Stimulated activated CD4-positive, alpha-beta T cell treated with anti-CD3 and anti-CD28 coated beads, TNF-alpha, amount 100 ng/mL, for 24 hours (primary cell): ENCODE measurements around the gene FERD3L.

Experiments
- DNase-seq, 3 experiments: peaks; one replicate each; pipeline ENCODE4 v3.0.0-alpha.2; 2020; ENCODE audit warnings: low read depth in 3 of 3

FERD3L gene

DNA sequence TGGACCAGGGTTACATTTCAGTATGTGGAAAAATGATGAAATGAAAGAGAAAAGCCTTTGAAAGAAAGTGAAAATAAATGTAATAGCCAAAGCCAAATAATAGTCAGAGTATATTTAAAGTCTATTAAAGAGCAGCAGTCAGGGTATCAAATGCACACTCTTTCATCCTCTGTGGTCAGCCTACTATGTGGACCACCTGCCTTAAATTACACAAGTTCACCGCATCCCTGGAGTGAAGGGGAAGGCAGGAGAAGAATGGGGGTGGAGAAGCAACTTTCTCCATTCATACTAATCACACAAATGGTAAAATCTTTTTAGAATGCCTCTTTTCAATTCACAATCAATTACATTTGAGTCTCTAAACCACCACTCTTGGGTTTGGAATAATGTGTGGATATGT, 43.7 kb downstream of the FERD3L start:
- no peak for DNase-seq

DNA sequence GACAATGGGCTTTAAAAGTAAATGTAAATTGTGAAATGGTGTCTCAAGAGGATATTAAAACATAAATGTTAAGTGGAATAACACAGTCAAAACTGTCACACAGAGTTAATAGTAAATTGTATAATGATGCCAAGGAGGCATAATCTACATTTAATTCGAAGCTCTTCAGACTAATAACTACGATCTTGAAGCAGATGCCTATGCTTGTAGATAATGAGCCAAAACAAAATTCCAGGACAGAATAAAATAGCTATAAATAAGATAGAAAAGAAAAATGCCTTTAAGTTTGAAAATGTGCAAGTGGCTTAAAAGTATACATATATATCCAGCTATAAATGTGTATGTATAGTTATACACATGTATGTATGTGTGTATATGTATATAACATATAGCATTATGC, 45.3 kb downstream of the FERD3L start:
- DNase-seq: no peak

DNA sequence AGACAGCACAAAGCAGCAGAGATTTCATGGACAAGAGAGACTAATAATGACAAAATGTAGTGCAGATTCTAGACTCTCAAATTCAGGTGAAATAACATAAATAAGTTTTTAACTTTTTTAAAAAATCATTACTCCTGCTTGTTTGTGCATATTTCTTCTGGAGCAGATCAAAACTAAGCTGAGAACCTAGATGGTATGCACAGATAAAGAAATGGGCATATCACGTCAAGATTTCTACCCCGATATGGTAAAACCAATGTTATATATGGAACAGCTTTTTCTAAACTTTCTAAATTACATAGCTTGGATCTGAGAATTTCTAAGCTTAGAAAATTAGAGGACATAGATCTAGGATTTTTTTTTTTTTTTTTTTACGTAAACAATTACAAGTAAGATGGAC, 46.0 kb downstream of the FERD3L start:
- DNase-seq: no peak

DNA sequence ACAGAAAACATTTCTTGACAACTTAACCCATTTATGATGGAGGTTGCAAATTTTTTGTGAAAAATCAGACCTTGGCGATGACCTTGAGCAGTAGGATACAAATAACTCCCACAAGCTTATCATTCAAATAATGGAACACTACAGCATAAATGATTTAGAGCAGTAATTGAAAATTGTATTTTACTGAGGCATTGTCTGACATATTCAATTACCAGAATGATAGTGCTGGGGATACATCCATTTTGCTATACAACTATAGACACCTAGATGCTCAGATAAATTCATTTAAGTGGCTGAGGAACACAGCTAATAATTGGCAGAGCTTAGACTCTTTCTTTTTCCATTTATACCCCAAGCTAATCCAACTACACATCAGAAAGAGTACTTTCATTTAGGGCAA, 46.7 kb downstream of the FERD3L start:
- no peak for DNase-seq

DNA sequence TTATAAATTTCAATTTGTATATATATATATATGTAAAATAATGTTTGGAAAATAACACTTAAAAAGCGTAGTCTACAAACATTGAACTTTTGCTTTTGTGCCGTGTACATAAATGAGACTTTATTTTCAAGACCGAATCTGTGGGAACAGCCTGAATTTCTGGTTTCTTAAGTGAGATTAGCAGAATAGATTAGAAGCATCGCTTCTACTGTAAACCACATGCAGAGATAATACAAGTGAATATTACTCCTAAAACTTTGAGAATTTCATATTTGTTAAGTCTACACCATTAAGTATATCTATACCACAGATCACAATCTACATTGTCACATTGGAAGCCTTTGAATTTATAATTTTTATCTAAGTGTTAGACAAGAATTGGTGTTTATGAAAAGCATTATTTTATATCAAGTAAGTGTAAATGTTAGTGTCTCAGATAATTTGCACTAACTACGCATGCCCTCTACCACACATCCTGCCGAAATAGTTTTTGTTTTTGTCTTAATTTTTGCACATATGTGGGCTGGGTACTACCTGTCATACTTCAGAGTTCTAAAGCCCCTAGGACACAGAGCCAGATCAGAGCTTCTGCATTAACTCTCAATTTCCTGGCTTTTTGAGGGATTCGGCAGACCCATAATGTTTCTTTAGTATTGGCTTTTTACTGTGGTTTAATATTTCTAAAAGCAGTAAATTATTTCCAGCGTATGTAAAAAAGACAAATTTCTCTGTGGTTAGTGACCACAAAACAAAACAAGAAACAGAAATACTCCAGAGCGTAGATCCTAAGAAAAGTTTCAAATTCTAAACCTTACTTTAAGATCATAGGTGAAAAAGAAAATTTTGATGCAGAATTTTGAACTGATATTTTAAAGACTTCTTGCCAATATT, 47.8 kb downstream of the FERD3L start:
- no peak for DNase-seq

DNA sequence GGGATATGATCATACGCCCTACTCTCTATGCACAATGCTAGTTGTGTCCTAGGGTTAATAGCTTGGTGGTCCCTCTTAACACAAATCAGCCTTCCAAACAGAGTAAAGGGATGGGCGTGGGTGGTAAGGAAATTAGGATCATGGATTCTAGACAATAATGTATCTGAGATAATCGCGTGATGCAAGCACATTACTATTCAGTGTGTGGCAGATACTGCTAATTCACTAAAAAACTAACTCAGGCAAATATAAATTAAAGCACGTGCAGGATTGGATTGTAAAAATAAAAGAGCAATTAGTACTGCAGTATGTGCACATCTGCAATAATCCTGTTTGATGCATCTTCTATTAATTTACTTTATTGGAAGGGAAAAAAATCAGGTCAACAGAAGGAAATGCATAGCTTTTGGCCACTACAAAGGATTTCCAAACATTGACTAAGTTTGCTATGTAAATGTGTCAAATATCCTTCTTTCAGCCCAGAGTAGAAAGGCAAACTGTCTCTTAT, 49.8 kb downstream of the FERD3L start:
- DNase-seq: no peak
